Uterus (tissue), 4 donors: ENCODE data around the gene SIVA1. TPM values are rescaled to one million over a fixed set of nuclear protein-coding genes. Genes with fewer than 3 reads are reported as not detected.

Experiments
- DNase-seq, 2 donors: peaks; one replicate each; pipeline ENCODE4 v3.0.0-alpha.2; 2019 to 2020
- H3K27ac ChIP-seq, 2 donors: fragments of 200-600 bp; sonication (generic); 1 replicate in 1 of 2; 2 replicates in 1 of 2; pipeline ENCODE4 v1.5.1; 2016 to 2018
- H3K27me3 ChIP-seq, 2 donors: fragments of 200-600 bp; sonication (generic); one replicate each; pipeline ENCODE4 v1.5.1; 2018 to 2019; ENCODE audit warnings: control low read depth in 1 of 2
- H3K36me3 ChIP-seq, 2 donors: fragments of 200-600 bp; sonication (generic); one replicate each; pipeline ENCODE4 v1.5.1; 2019; ENCODE audit warnings: control low read depth in 1 of 2
- H3K4me1 ChIP-seq, 2 donors: fragments of 200-600 bp; sonication (generic); one replicate each; pipeline ENCODE4 v1.5.1; 2018 to 2019; ENCODE audit warnings: control low read depth in 1 of 2
- H3K4me3 ChIP-seq, 2 donors: fragments of 200-600 bp; sonication (generic); 1 replicate in 1 of 2; 2 replicates in 1 of 2; pipeline ENCODE4 v1.5.1; 2018 to 2019; ENCODE audit warnings: mild to moderate bottlenecking in 1 of 2
- H3K9me3 ChIP-seq, 2 donors: fragments of 200-600 bp; sonication (generic); one replicate each; pipeline ENCODE4 v1.5.1; 2019; ENCODE audit warnings: control low read depth in 1 of 2
- CTCF ChIP-seq, 4 experiments: fragments of 200-600 bp in 2 of 4; fragments of 450-650 bp in 2 of 4; sonication (generic) in 2 of 4; IDR thresholded peaks; one replicate each; pipeline ENCODE4 v1.5.1; 2016 to 2019; ENCODE audit warnings: antibody characterized with exemption in 4 of 4, mild to moderate bottlenecking in 2 of 4, moderate library complexity in 1 of 4
- POLR2A ChIP-seq, 2 donors: fragments of 450-650 bp; IDR thresholded peaks; one replicate each; pipeline ENCODE4 v1.6.1; 2016; ENCODE audit warnings: antibody characterized with exemption in 2 of 2, mild to moderate bottlenecking in 1 of 2, moderate library complexity in 1 of 2
- intact Hi-C: fragments of 100-400 bp; cut with DNase I; formaldehyde crosslinking; loops from one replicate; pipeline ENCODE4 v1.15.1; 2023; ENCODE audit warnings: low total_unique reads
- total RNA-seq, 4 donors: library from RNA; depleted of rRNA in 3 of 4; stranded (reverse); fragments of >200 nt in 3 of 4; gene quantifications; one replicate each; pipeline versions ENCODE4 v1.1.0 to v1.2.4, GENCODE V29; 2014 to 2023
- donor health status: DM: yes; HTN: yes; CAD: no.

Gene SIVA1
- total RNA-seq, 4 donors from 2014 or later: 79.4 to 366 (median 239) TPM

- H3K4me3 ChIP-seq: no peak overlapping the region
- H3K9me3 ChIP-seq: no peaks in the 10 kb centered on the region
- no peak overlapping the region for H3K27ac ChIP-seq
- no peak for TF ChIP-seq CTCF (IDR thresholded peaks at IDR 0.05)
- no peak for TF ChIP-seq POLR2A (IDR thresholded peaks at IDR 0.05)
- intact Hi-C loops: no loop called here
- no peaks in the 10 kb centered on the region for H3K27me3 ChIP-seq
- H3K4me1 ChIP-seq: no peaks in the 10 kb centered on the region
- no peaks in the 10 kb centered on the region for H3K36me3 ChIP-seq
- DNase-seq: no peak
These were observed 24.2 kb downstream of the SIVA1 start for GRCh38 chr14:104776961-104777807.

DNA sequence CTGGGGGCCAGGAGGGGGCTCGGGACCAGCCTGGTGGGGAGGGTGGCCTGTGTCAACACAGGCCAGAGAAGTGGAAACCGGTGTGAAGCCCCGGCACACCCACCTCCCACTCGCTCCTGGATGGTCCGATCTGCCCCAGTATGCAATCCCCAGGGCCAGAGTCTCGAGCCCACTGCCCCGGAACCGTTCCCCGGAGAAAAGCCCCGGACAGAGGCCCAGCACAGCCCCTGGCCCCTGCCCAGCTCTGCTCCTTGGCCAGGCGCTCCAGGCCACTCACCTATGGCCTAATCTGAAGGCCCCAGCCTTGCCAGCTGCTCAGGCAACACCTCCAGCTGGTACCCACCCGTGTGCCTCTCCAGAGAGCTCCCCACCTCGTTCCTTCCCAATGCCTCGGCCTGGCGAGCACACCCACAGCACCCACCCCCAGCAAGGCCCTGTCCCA lies 24.9 kb downstream of the SIVA1 start:
- TF ChIP-seq POLR2A (IDR thresholded peaks at IDR 0.05) (no peak), CTCF (IDR thresholded peaks at IDR 0.05) (no peak)
- no peak for DNase-seq
- intact Hi-C loops: no loop called here
- Histone ChIP-seq H3K9me3 (no peaks in the 10 kb centered on the region), H3K27ac (no peak overlapping the region), H3K27me3 (no peaks in the 10 kb centered on the region), H3K36me3 (no peaks in the 10 kb centered on the region), H3K4me3 (no peak overlapping the region), H3K4me1 (no peaks in the 10 kb centered on the region)

- Histone ChIP-seq H3K9me3 (no peaks in the 10 kb centered on the region), H3K4me3 (no peak overlapping the region), H3K4me1 (no peaks in the 10 kb centered on the region), H3K27ac (no peak overlapping the region), H3K27me3 (no peaks in the 10 kb centered on the region), H3K36me3 (no peaks in the 10 kb centered on the region)
- DNase-seq: no peak
- TF ChIP-seq CTCF (IDR thresholded peaks at IDR 0.05) (no peak), POLR2A (IDR thresholded peaks at IDR 0.05) (no peak)
- intact Hi-C loops: no loop called here
These were observed 25.9 kb downstream of the SIVA1 start for GRCh38 chr14:104778694-104779331.

DNA sequence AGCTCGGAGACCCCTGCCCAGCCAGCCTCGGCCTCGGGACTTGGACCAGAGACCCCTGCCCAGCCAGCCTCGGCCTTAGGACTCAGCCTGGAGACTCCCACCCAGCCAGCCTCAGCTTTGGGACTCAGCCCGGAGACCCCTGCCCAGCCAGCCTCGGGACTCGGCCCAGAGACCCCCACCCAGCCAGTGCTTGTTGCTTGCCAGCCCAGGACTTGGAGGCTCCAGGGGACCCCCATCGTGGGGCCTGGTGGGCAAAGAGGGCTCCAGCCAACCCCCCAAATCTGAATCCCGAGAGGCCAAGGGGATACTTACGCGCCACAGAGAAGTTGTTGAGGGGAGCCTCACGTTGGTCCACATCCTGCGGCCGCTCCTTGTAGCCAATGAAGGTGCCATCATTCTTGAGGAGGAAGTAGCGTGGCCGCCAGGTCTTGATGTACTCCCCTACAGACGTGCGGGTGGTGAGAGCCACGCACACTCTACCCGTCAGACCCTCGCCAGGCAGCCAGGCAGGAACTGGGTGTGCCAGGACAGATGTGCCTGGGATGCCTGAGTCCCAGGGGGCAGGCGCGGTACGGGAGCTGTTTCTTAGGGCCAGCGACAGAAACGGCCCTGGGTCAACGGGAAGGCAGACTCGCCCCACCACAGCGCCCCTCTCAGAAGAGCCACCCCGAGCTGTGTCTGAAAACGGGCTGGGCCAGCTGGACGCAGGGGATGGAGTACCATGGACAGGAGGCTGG lies 27.0 kb downstream of the SIVA1 start:
- H3K4me1 ChIP-seq: no peaks in the 10 kb centered on the region

More for the DNA sequence above, 27.0 kb downstream of the SIVA1 start:
- Histone ChIP-seq H3K27me3 (no peaks in the 10 kb centered on the region), H3K9me3 (no peaks in the 10 kb centered on the region), H3K36me3 (no peaks in the 10 kb centered on the region), H3K4me3 (no peak overlapping the region), H3K27ac (no peak overlapping the region)
- no peak for TF ChIP-seq POLR2A (IDR thresholded peaks at IDR 0.05)
- TF ChIP-seq CTCF (IDR thresholded peaks at IDR 0.05): no peak
- intact Hi-C loops: no loop called here
- no peak for DNase-seq
